T-cell (primary cell): Measurements from ENCODE around the gene PRIM2. TPM values are rescaled to one million over a fixed set of nuclear protein-coding genes. Genes with fewer than 3 reads are reported as not detected.
"Not testable (repeated sequence)": the region's sequence is repeated elsewhere in the genome, so short reads cannot be mapped to it uniquely, and the experiment has no call there.

ENCODE experiments used
- ATAC-seq, 4 experiments: fragments of 200-7000 bp in 3 of 4; fragments of 150-1000 bp in 1 of 4; cut with Tn5 transposase; replicated peaks in 1 of 4; 1 replicate in 3 of 4; 2 replicates in 1 of 4; pipeline ENCODE4 v1.10.0; 2021; ENCODE audit warnings: moderate library complexity in 3 of 4, mild to moderate bottlenecking in 2 of 4, moderate number of reproducible peaks in 1 of 4
- CTCF ChIA-PET, 2 donors: fragments of 300-600 bp; sonication (Branson Sonifier 250); formaldehyde crosslinking; loops; one replicate each; lab custom pipeline; 2022; ENCODE audit warnings: antibody characterized with exemption in 2 of 2; lab: Charles Lee
- POLR2A ChIA-PET, 2 donors: fragments of 300-600 bp; sonication (Branson Sonifier 250); formaldehyde crosslinking; loops; one replicate each; lab custom pipeline; 2022; ENCODE audit warnings: antibody characterized with exemption in 2 of 2; lab: Charles Lee
- DNase-seq, 35 experiments: peaks; one replicate each; pipeline versions ENCODE4 v3.0.0 to v3.0.0-alpha.2; 2013 to 2023
- H3K27ac ChIP-seq: one replicate; pipeline ENCODE4 v1.5.1; 2013; ENCODE audit warnings: low read length
- H3K27me3 ChIP-seq, 2 experiments: replicated peaks in 1 of 2; 1 replicate in 1 of 2; 2 replicates in 1 of 2; pipeline versions ENCODE4 v1.6.1 to v1.7.0; 2013; ENCODE audit warnings: low read length in 1 of 2, mixed read lengths in 1 of 2; ENCODE audit not compliant: control insufficient read depth in 2 of 2, insufficient read depth in 2 of 2; ENCODE audit errors: extremely low read depth in 1 of 2
- H3K36me3 ChIP-seq, 2 donors: 1 replicate in 1 of 2; 2 replicates in 1 of 2; pipeline versions ENCODE4 v1.6.1 to v1.7.0; 2013; ENCODE audit warnings: low read length in 1 of 2; ENCODE audit not compliant: control insufficient read depth in 2 of 2, insufficient read depth in 1 of 2; ENCODE audit errors: extremely low read depth in 1 of 2
- H3K4me1 ChIP-seq, 2 experiments: 1 replicate in 1 of 2; 2 replicates in 1 of 2; pipeline versions ENCODE4 v1.6.1 to v1.7.0; 2013; ENCODE audit warnings: low read length in 2 of 2, mixed read lengths in 1 of 2; ENCODE audit not compliant: insufficient read depth in 2 of 2, control insufficient read depth in 1 of 2; ENCODE audit errors: extremely low read depth in 1 of 2
- H3K4me3 ChIP-seq, 2 donors: 1 replicate in 1 of 2; 2 replicates in 1 of 2; pipeline versions ENCODE4 v1.5.1 to v1.7.0; 2013; ENCODE audit warnings: mild to moderate bottlenecking in 2 of 2, low read length in 1 of 2, moderate library complexity in 1 of 2; ENCODE audit not compliant: control insufficient read depth in 1 of 2; ENCODE audit errors: extremely low read depth in 1 of 2
- H3K9me3 ChIP-seq: 2 replicates; pipeline ENCODE4 v1.7.0; 2013
- H3K27ac Mint-ChIP-seq, 2 donors: one replicate each; pipeline ENCODE4 v1.8.0; 2020 to 2021; ENCODE audit warnings: mild to moderate bottlenecking in 2 of 2, mixed read lengths in 2 of 2
- H3K27me3 Mint-ChIP-seq, 2 donors: one replicate each; pipeline ENCODE4 v1.8.0; 2021 to 2022; ENCODE audit warnings: mixed read lengths in 2 of 2
- H3K36me3 Mint-ChIP-seq: one replicate; pipeline ENCODE4 v1.8.0; 2021; ENCODE audit warnings: mixed read lengths
- H3K4me1 Mint-ChIP-seq, 3 donors: one replicate each; pipeline ENCODE4 v1.8.0; 2020 to 2022; ENCODE audit warnings: mixed read lengths in 3 of 3, mild to moderate bottlenecking in 1 of 3
- H3K4me3 Mint-ChIP-seq, 3 donors: one replicate each; pipeline ENCODE4 v1.8.0; 2020 to 2022; ENCODE audit warnings: mild to moderate bottlenecking in 3 of 3, mixed read lengths in 3 of 3, moderate library complexity in 3 of 3
- H3K9me3 Mint-ChIP-seq, 3 donors: one replicate each; pipeline ENCODE4 v1.8.0; 2020 to 2022; ENCODE audit warnings: mixed read lengths in 3 of 3
- WGBS: methylation state at CpG from one replicate; pipeline ENCODE4 v1.1.5; 2013; ENCODE audit warnings: missing lambda C conversion rate; ENCODE audit not compliant: insufficient coverage; 5-methylcytosine and 5-hydroxymethylcytosine counted together
- total RNA-seq, 35 experiments: library from RNA in 6 of 35; stranded (reverse) in 6 of 35; fragments of 120-200 nt in 1 of 35; gene quantifications; one replicate each; pipeline versions ENCODE4 v1.2.1 to v1.2.4 and lab custom pipeline; 2013 to 2026

Gene PRIM2
- total RNA-seq, 5 donors from 2014 or later (not counting 1 experiment from before 2014, with no cell fraction given): 11.5 to 17.9 (median 12.0) TPM

DNA sequence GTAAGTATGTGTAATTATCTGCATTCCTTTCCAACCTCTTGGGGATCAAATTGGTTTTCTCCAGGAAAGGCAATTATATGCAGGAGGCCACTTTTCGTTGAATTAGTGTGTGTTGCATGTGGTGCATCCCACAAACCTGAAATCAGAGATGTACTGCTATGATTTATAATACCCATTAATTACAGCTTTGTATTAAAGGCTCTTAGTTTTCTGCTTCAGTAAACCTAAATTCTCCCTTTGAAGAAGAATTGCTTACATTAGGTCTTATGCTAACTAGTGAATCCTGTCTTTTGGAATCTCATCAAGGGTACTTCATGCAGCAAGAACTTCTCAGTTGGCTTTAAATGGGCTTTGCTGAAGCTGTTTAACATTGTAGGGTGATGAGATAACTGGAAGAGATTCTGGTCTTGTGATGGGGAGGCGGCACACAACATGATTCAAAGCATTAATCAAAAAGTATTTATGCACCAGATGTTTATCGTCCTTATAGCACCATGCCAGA lies 155.5 kb downstream of the PRIM2 start:
- H3K9me3 Mint-ChIP-seq, H3K36me3 ChIP-seq, DNase-seq, POLR2A ChIA-PET, H3K9me3 ChIP-seq, CTCF ChIA-PET, ATAC-seq, H3K4me3 Mint-ChIP-seq, H3K27me3 ChIP-seq, H3K27ac ChIP-seq, H3K27me3 Mint-ChIP-seq, H3K4me1 Mint-ChIP-seq, H3K36me3 Mint-ChIP-seq, H3K4me1 ChIP-seq, H3K4me3 ChIP-seq, H3K27ac Mint-ChIP-seq: not testable (repeated sequence)
- WGBS: 90% methylated on average over 2 of the region's 3 CpGs

DNA sequence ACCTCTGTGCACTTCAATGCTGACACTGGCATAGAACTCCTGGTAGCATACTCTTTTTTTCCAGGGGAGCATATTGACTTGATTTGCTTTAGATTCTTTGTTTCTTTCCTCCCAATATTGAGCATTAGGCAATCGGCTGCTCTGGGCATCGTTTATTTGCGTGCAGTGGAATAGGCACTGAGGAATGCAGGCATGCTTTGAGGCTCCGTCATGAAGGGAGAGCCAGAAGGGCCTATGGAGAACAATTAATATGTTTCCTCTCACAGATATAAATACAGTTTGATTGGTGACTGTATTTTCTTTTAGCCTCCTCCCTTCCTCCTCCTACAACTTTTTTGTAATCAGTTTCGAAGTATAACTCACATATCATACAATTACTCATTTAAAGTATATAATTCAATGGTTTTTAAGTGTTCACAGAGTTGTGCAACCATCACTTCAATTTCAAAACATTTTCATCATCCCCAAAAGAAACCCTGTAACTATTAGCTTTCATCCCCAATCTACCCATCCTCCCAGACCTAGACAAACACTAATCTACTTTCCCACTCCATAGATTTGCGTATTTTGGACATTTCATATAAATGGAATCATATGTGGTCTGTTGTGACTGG lies 157.5 kb downstream of the PRIM2 start:
- H3K27me3 Mint-ChIP-seq, H3K27ac Mint-ChIP-seq, H3K27ac ChIP-seq, CTCF ChIA-PET, H3K36me3 ChIP-seq, H3K9me3 Mint-ChIP-seq, H3K4me3 Mint-ChIP-seq, H3K4me1 ChIP-seq, H3K4me1 Mint-ChIP-seq, H3K4me3 ChIP-seq, H3K9me3 ChIP-seq, H3K27me3 ChIP-seq, POLR2A ChIA-PET, DNase-seq, ATAC-seq: not testable (repeated sequence)
- 90% methylated on average over 2 of the region's 6 CpGs for WGBS
- peaks cover 11% of the 10 kb centered on the region for H3K36me3 Mint-ChIP-seq

DNA sequence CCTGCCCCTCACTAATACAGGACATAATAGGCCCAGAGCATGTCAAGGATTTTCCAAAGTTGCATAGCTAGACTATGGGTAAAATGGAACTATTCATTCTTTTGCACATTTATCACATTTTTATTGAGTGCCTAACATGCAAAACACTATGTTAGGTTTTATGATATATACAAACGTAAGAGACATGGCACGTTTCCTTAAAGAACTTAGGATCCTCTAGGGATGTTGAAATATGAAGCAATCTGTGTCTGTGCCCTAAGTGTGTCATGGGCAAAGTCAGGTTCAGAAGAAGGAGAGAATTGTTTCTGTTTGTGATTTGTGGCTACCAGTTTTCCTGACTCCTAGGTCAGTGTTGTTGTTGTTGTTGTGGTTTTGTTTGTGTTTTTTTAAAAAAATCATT lies 158.2 kb downstream of the PRIM2 start:
- ATAC-seq, H3K4me1 Mint-ChIP-seq, H3K4me1 ChIP-seq, H3K9me3 Mint-ChIP-seq, H3K4me3 Mint-ChIP-seq, H3K9me3 ChIP-seq, DNase-seq, H3K27ac ChIP-seq, CTCF ChIA-PET, H3K27ac Mint-ChIP-seq, H3K27me3 Mint-ChIP-seq, H3K36me3 ChIP-seq, H3K27me3 ChIP-seq, H3K4me3 ChIP-seq: not testable (repeated sequence)
- no CpG with 5 or more reads among the region's 2 CpGs for WGBS
- peaks cover 16% of the 10 kb centered on the region for H3K36me3 Mint-ChIP-seq
- POLR2A ChIA-PET: interaction anchor here in 1 of 2 donors (0.7 kb wide), 1 partner anchor 14 kb away, joined by 3 read pairs; no protein-coding TSS in a partner anchor

DNA sequence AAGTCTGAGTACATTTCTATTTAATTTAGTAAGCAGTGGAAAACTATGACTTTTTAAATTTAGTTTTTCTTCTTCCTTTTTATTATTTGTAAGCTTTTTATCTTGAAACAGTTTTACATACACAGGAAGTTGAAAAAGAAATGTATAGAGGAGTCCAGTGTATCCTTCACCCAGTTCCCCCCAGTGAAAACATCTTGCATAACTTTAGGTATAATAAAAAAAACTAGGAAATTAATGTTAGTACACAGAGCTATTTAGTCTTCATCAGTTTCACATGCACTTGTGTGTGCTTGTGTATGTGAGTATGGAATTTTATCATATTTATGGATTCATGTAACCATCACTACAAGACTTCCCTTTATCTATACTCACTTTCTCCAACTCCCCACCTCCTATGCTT lies 162.8 kb downstream of the PRIM2 start:
- CTCF ChIA-PET, POLR2A ChIA-PET, H3K27ac Mint-ChIP-seq, H3K36me3 ChIP-seq, H3K27me3 ChIP-seq, H3K4me1 ChIP-seq, H3K4me3 Mint-ChIP-seq, DNase-seq, H3K4me3 ChIP-seq, H3K9me3 Mint-ChIP-seq, H3K27ac ChIP-seq, H3K9me3 ChIP-seq, ATAC-seq, H3K27me3 Mint-ChIP-seq: not testable (repeated sequence)
- Mint-ChIP-seq H3K36me3 (peaks cover 25% of the 10 kb centered on the region), H3K4me1 (peaks cover 0 to 12% (median 3%) of the 10 kb centered on the region in 3 donors)

DNA sequence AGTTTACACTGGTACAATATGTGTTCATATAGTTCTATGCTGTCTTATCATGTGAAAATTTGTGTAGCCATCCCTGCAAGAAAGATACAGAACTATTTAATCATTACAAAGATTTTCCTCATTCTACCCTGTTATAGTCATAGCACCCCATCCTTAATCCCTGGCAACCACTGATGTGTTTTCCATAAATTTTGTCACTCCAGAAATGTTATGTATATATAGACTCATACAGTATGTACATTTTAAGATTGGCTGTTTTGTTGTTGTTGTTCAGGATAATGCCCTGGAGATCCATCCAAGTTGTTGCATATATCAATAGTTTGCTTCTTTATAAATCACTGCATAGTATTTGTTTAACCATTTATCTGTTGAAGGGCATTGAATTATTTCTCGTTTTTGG lies 163.7 kb downstream of the PRIM2 start:
- not testable (repeated sequence) for H3K9me3 ChIP-seq

DNA sequence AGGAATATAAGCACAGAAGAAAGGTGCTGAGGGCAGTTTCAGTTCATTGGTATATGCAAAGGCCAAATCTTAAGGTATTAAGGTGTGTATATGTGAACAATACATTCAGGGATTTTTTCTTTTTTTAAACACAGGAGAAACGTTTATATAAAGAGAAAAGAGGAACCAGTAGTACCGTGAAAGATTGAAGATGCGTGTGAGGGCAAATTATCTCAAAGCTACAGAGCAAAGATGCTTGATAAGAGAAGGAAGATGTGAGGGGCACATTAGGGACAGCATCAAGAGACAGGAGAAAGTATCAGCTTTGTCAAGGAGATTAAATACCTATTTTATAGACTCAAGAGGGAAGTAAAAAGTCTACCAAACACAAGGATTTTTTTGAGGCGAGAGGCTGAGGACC lies 165.0 kb downstream of the PRIM2 start:
- H3K4me3 ChIP-seq, H3K27me3 ChIP-seq, H3K27ac ChIP-seq, H3K27me3 Mint-ChIP-seq, H3K36me3 ChIP-seq, H3K9me3 Mint-ChIP-seq, H3K9me3 ChIP-seq, POLR2A ChIA-PET, DNase-seq, H3K27ac Mint-ChIP-seq, ATAC-seq, CTCF ChIA-PET, H3K4me3 Mint-ChIP-seq, H3K4me1 ChIP-seq: not testable (repeated sequence)
- Mint-ChIP-seq H3K36me3 (peaks cover 25% of the 10 kb centered on the region), H3K4me1 (peaks cover 2 to 12% (median 3%) of the 10 kb centered on the region in 3 donors)
- WGBS: no CpG with 5 or more reads among the region's 4 CpGs

More for the DNA sequence above, 163.7 kb downstream of the PRIM2 start:
- H3K27ac ChIP-seq, H3K27me3 ChIP-seq, H3K27ac Mint-ChIP-seq, CTCF ChIA-PET, H3K4me3 ChIP-seq, H3K4me3 Mint-ChIP-seq, POLR2A ChIA-PET, H3K36me3 ChIP-seq, ATAC-seq, H3K27me3 Mint-ChIP-seq, H3K9me3 Mint-ChIP-seq, H3K4me1 ChIP-seq, DNase-seq: not testable (repeated sequence)
- Mint-ChIP-seq H3K4me1 (peaks cover 0 to 12% (median 3%) of the 10 kb centered on the region in 3 donors), H3K36me3 (peaks cover 23% of the 10 kb centered on the region)
- WGBS: no CpG with 5 or more reads among the region's 1 CpG
